Left renal cortex interstitium (tissue), 4 donors: ENCODE measurements around the gene SNN. TPM values are rescaled to one million over a fixed set of nuclear protein-coding genes. Genes with fewer than 3 reads are reported as not detected.

Experiments
- DNase-seq, 4 donors: peaks; one replicate each; pipeline ENCODE4 v3.0.0-alpha.2; 2013; ENCODE audit warnings: low read depth in 4 of 4, low spot score in 2 of 4, missing footprints in 1 of 4
- polyA plus RNA-seq, 4 donors: library from polyadenylated mRNA; unstranded; fragments of 120-200 nt; gene quantifications; one replicate each; pipeline ENCODE4 v1.2.1, GENCODE V29; 2013; ENCODE audit not compliant: insufficient read length in 4 of 4

The SNN gene
- polyA plus RNA-seq, 4 donors: 30.4 to 39.4 (median 37.4) TPM

GRCh38 chr16:11677959-11678881 lies 10.0 kb downstream of the SNN start:
- DNase-seq: no peak

- DNase-seq: no peak
These were observed 11.0 kb downstream of the SNN start for GRCh38 chr16:11679250-11679649.

- no peak for DNase-seq
These were observed 12.0 kb downstream of the SNN start for GRCh38 chr16:11679941-11680911.

- no peak for DNase-seq
These were observed 13.3 kb downstream of the SNN start for GRCh38 chr16:11681556-11681955.

DNA sequence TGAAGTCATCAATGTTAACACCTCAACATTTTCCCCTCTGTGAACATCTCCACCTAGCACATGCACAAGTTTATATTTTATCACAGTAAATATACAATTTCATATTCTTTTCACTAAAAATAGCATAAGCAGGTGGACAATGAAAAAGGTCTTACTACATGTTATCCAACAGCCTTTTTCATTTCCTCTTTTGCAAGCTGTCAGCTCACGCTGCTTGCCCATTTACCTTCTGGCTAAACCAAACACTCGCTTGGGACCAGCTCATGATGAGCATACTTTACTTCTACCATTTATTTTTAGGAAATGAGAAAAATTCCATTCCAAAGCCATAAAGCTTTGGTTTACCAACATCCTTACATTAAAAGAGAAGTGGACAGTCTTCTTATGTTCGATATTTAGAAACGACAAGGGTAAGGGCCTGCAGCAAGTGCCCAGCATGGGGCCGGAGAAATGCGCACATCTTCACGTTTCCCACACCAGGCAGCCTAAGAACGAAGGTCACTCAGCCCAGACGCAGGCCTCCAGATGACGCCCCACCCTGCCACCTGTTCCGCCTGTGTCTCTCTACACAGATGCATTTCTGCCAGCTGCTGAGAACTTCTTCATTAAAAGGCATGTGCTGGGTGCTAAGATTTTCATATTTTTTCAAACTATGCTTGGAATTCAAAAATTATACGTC lies 13.9 kb downstream of the SNN start:
- no peak for DNase-seq

GRCh38 chr16:11682655-11683096 lies 14.4 kb downstream of the SNN start:
- no peak for DNase-seq

- DNase-seq: no peak
These were observed 14.9 kb downstream of the SNN start for GRCh38 chr16:11683145-11683544.

DNA sequence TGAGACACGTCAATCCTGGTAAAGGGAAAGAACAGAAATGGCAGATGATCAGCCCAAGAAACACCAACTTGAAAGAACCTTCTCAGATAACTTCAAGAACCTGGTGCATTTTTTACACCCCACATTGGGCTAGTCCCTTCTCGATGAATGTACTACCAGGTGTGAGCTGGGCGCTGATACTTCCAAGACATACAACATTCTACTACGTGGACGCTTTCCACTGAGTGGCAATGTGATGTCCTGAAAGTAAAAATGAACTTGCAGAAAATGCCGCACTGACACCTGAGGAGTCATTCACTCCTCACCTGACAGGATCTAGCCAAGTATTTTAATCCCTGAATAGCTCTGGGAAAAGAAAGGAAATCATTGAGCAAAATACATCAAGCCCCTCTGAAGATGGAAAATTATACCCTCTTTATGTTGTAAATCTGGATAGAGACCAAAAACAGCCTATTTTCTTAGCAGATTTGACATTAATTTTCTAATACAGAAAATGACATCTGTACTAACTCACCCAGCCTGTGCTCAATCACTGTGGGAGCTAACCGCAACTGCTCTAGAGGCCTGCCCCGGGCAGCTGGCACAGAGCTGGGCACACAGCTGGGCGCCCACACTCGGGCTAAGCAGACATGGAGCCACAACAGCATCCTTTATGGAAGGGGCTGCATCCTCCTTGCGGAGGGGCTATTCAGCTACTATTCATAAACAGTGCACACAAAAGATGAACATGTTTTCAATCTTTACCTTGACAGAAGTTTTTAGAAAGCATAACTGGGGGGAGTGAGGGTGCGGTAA lies 16.2 kb downstream of the SNN start:
- no peak for DNase-seq

DNA sequence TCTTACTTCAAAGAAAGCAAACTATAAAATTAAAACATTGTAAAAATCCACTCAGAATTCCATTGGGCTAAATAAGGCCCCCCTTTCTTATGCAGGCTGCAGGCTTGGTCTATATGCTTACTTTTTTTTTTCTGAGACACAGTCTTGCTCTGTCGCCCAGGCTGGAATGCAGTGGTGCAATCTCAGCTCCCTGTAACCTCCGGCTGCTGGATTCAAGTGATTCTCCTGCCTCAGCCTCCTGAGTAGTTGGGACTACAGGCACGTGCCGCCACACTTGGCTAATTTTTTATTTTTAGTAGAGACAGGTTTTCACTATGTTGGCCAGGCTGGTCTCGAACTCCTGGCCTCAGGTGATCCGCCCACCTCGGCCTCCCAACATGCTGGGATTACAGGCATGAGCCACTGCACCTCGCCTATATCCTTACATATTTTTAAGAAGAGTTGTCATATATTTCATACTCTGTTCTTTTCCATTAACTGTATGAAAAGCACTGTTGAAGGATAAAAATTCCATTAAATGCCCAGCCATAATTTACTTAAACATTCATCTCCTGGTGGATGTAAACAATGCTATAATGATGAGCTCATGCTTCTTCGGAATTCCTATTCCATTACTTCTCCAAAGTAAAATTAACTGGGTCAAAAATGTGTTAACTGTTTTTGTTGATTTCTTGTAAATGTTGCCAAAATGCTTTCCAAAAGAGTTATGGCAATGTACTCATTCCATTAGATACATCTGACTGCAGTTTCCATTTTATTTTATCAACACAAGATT lies 17.8 kb downstream of the SNN start:
- no peak for DNase-seq

GRCh38 chr16:11686713-11687380 lies 18.6 kb downstream of the SNN start:
- DNase-seq: no peak

- no peak for DNase-seq
These were observed 19.6 kb downstream of the SNN start for GRCh38 chr16:11687601-11688519.

GRCh38 chr16:11688520-11688886 lies 20.2 kb downstream of the SNN start:
- DNase-seq: no peak

- DNase-seq: no peak
These were observed 21.0 kb downstream of the SNN start for GRCh38 chr16:11689031-11689840.

- no peak for DNase-seq
These were observed 23.0 kb downstream of the SNN start for GRCh38 chr16:11691235-11691634.

DNA sequence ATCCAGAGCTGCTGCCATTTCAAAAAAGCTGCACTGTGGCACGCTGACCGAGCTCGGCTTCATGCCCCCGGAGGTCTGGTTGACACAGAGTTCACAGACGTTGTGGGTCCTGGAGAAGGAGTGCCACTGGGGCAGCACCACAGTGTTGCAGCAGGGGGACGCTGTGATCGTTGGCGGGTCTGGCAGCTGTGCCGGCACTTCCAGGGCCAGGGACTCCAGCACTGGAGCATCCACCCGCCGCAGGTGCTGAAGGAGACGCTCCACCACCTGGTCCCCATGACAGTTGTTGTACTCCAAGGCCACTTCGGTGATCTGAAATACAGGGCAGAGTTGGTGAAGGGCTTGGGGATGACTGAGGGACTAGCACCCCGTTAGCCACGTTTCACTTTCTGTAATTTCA lies 23.5 kb downstream of the SNN start:
- DNase-seq: no peak

GRCh38 chr16:11692171-11692570 lies 23.9 kb downstream of the SNN start:
- no peak for DNase-seq

- DNase-seq: no peak
These were observed 24.4 kb downstream of the SNN start for GRCh38 chr16:11692651-11693050.
